Uterus (tissue), 4 donors: ENCODE measurements around the gene TUBB. TPM values are rescaled to one million over a fixed set of nuclear protein-coding genes. Genes with fewer than 3 reads are reported as not detected.
A peak's percentile ranks its signal among the peaks of the same experiment; 100 is the strongest.
"Not testable (repeated sequence)": the region's sequence is repeated elsewhere in the genome, so short reads cannot be mapped to it uniquely, and the experiment has no call there.

Experiments
- DNase-seq, 2 donors: peaks; one replicate each; pipeline ENCODE4 v3.0.0-alpha.2; 2019 to 2020
- H3K27ac ChIP-seq, 2 donors: fragments of 200-600 bp; sonication (generic); 1 replicate in 1 of 2; 2 replicates in 1 of 2; pipeline ENCODE4 v1.5.1; 2016 to 2018
- H3K27me3 ChIP-seq, 2 donors: fragments of 200-600 bp; sonication (generic); one replicate each; pipeline ENCODE4 v1.5.1; 2018 to 2019; ENCODE audit warnings: control low read depth in 1 of 2
- H3K36me3 ChIP-seq, 2 donors: fragments of 200-600 bp; sonication (generic); one replicate each; pipeline ENCODE4 v1.5.1; 2019; ENCODE audit warnings: control low read depth in 1 of 2
- H3K4me1 ChIP-seq, 2 donors: fragments of 200-600 bp; sonication (generic); one replicate each; pipeline ENCODE4 v1.5.1; 2018 to 2019; ENCODE audit warnings: control low read depth in 1 of 2
- H3K4me3 ChIP-seq, 2 donors: fragments of 200-600 bp; sonication (generic); 1 replicate in 1 of 2; 2 replicates in 1 of 2; pipeline ENCODE4 v1.5.1; 2018 to 2019; ENCODE audit warnings: mild to moderate bottlenecking in 1 of 2
- H3K9me3 ChIP-seq, 2 donors: fragments of 200-600 bp; sonication (generic); one replicate each; pipeline ENCODE4 v1.5.1; 2019; ENCODE audit warnings: control low read depth in 1 of 2
- POLR2A ChIP-seq, 2 donors: fragments of 450-650 bp; IDR thresholded peaks; one replicate each; pipeline ENCODE4 v1.6.1; 2016; ENCODE audit warnings: antibody characterized with exemption in 2 of 2, mild to moderate bottlenecking in 1 of 2, moderate library complexity in 1 of 2
- intact Hi-C: fragments of 100-400 bp; cut with DNase I; formaldehyde crosslinking; loops from one replicate; pipeline ENCODE4 v1.15.1; 2023; ENCODE audit warnings: low total_unique reads
- total RNA-seq, 4 donors: library from RNA; depleted of rRNA in 3 of 4; stranded (reverse); fragments of >200 nt in 3 of 4; gene quantifications; one replicate each; pipeline versions ENCODE4 v1.1.0 to v1.2.4, GENCODE V29; 2014 to 2023
- TF ChIP-seq, protein P1 (sequence below), 4 experiments: fragments of 200-600 bp in 2 of 4; fragments of 450-650 bp in 2 of 4; sonication (generic) in 2 of 4; IDR thresholded peaks; one replicate each; pipeline ENCODE4 v1.5.1; 2016 to 2019; ENCODE audit warnings: antibody characterized with exemption in 4 of 4, mild to moderate bottlenecking in 2 of 4, moderate library complexity in 1 of 4
- donor health status: DM: yes; HTN: yes; CAD: no.

Gene TUBB
- total RNA-seq, 4 donors from 2014 or later: 130 to 426 (median 290) TPM

DNA sequence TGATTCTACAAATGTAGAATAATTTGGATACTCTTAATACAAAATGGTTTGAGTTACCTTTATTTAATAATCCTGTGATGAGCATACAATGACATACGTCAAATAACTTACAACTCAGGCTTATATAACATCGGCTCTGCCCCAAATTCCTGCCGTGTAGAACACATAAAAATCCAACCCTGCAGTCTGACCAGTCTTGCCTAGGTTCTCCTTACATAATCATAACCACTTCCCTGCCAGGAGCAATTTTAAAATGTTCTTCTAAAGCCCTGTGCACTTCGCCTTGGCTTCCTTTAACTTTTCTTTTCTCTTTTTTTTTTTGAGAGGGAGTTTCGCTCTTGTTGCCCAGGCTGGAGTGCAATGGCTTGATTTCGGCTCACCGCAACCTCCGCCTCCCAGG lies 40.4 kb downstream of the TUBB start:
- no peak for DNase-seq
- peak overlapping the region in 1 of 2 donors; percentile 44 for H3K27ac ChIP-seq
- no peaks in the 10 kb centered on the region for H3K36me3 ChIP-seq

DNA sequence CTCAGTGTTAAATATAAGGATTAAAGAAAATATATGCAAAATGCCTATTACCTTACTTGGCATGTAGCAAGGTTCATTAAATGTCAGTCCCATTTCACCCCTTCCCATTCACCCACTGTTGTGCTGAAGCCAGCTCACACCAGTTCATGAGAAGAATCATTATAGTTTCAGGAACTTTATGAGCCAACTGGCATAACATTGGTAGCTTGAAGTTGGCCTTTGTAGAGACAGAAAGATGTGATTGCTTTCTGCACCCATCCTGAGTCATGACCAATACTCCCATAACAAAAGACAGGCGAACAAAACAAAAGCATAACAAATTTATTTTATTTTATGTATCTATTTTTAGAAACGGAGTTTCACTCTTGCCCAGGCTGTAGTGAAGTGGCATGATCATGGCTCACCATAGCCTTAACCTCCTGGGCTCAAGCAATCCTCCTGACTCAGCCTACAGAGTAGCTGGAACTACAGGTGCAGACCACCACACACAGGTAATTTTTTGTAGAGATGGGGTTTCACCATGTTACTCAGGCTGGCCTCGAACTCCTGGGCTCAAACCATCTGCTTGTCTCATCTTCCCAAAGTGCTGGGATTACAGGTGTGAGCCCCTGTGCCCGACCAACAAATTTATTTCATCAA lies 41.8 kb downstream of the TUBB start:
- Histone ChIP-seq H3K36me3 (no peaks in the 10 kb centered on the region), H3K4me1 (no peaks in the 10 kb centered on the region), H3K9me3 (no peaks in the 10 kb centered on the region), H3K4me3 (no peak overlapping the region), H3K27ac (no peak overlapping the region), H3K27me3 (no peaks in the 10 kb centered on the region)
- intact Hi-C loops: no loop called here
- TF ChIP-seq, protein P1, sequence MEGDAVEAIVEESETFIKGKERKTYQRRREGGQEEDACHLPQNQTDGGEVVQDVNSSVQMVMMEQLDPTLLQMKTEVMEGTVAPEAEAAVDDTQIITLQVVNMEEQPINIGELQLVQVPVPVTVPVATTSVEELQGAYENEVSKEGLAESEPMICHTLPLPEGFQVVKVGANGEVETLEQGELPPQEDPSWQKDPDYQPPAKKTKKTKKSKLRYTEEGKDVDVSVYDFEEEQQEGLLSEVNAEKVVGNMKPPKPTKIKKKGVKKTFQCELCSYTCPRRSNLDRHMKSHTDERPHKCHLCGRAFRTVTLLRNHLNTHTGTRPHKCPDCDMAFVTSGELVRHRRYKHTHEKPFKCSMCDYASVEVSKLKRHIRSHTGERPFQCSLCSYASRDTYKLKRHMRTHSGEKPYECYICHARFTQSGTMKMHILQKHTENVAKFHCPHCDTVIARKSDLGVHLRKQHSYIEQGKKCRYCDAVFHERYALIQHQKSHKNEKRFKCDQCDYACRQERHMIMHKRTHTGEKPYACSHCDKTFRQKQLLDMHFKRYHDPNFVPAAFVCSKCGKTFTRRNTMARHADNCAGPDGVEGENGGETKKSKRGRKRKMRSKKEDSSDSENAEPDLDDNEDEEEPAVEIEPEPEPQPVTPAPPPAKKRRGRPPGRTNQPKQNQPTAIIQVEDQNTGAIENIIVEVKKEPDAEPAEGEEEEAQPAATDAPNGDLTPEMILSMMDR (IDR thresholded peaks at IDR 0.05): no peak
- TF ChIP-seq POLR2A (IDR thresholded peaks at IDR 0.05): no peak
- no peak for DNase-seq

More for the DNA sequence above, 40.4 kb downstream of the TUBB start:
- intact Hi-C loops: no loop called here
- no peaks in the 10 kb centered on the region for H3K9me3 ChIP-seq
- H3K4me1 ChIP-seq: no peaks in the 10 kb centered on the region
- H3K4me3 ChIP-seq: no peak overlapping the region
- no peaks in the 10 kb centered on the region for H3K27me3 ChIP-seq
- no peak for TF ChIP-seq POLR2A (IDR thresholded peaks at IDR 0.05)
- TF ChIP-seq, protein P1 (IDR thresholded peaks at IDR 0.05): no peak

DNA sequence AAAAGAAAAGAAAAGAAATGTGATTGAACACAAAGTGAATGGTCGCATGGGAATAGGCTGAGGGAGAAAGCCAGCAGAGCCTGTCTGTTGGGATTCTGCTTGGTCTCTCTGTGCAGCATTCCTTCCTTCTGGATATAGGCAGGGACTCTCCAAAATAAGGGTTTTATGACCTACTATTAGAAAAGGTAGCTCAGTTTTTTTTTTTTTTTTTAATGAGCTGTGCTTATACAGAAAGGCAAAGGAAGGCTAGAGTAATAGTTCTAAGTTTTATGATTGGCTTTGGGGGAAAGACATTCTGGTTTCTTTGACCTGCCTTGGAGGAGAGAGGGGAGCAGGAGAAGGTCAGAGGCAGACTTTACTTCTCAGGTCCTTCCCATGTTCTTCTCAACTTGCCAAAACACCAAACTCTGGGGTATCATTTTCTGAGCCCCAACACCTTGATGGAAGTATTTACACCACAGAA lies 43.0 kb downstream of the TUBB start:
- Histone ChIP-seq H3K4me1 (no peaks in the 10 kb centered on the region), H3K27me3 (no peaks in the 10 kb centered on the region), H3K27ac (no peak overlapping the region), H3K9me3 (no peaks in the 10 kb centered on the region), H3K36me3 (no peaks in the 10 kb centered on the region), H3K4me3 (no peak overlapping the region)
- DNase-seq: no peak
- no peak for TF ChIP-seq POLR2A (IDR thresholded peaks at IDR 0.05)
- TF ChIP-seq, protein P1 (IDR thresholded peaks at IDR 0.05): no peak
- intact Hi-C loops: no loop called here

DNA sequence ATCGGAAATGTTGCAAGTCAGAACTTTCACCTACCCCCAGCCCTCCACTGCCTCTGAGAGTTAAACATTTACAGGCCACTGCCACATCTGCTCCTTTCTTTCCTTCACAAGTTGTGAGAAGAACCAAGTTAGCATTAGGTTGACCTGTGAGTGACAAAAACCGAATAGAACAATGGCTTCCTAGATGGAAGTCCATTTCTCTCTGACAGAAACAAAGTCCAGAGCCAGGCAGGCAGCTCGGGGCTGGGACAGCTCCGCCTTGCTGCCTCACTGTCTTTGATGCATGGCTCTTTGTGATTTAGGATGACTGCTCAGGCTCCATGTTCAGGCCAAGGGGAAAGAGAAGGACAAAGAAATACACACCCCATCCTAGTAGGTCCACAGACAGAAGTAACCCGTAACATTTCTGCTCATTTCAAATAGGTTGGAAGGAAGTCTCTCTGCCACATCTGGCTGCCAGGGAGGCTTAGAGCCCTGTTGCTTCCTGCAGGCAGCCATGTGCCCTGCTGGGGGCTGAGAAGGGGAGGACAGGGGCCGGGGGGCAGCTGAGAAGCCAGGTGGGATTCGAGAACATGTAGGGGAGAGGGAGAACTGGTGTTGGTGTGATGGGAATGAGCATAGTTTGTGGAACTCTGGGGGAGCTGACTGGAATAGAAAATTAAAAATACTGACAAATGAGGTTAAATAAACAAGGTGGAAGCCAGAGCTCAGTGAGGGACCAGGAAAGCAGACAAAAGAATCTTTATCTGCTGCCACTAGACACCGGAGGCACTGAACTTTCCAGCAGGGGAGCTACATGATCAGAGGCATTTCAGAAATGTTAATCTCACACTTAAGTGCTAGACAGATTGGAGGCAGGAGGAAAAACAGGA lies 43.7 kb downstream of the TUBB start:
- H3K4me1 ChIP-seq: peaks cover 0 to 4% of the 10 kb centered on the region in 2 donors
- H3K36me3 ChIP-seq: no peaks in the 10 kb centered on the region
- H3K4me3 ChIP-seq: no peak overlapping the region
- H3K27me3 ChIP-seq: no peaks in the 10 kb centered on the region
- H3K27ac ChIP-seq: peak overlapping the region in 1 of 2 donors; percentile 40
- H3K9me3 ChIP-seq: no peaks in the 10 kb centered on the region
- DNase-seq: no peak
- intact Hi-C loops: no loop called here
- TF ChIP-seq, protein P1 (IDR thresholded peaks at IDR 0.05): no peak
- TF ChIP-seq POLR2A (IDR thresholded peaks at IDR 0.05): no peak

DNA sequence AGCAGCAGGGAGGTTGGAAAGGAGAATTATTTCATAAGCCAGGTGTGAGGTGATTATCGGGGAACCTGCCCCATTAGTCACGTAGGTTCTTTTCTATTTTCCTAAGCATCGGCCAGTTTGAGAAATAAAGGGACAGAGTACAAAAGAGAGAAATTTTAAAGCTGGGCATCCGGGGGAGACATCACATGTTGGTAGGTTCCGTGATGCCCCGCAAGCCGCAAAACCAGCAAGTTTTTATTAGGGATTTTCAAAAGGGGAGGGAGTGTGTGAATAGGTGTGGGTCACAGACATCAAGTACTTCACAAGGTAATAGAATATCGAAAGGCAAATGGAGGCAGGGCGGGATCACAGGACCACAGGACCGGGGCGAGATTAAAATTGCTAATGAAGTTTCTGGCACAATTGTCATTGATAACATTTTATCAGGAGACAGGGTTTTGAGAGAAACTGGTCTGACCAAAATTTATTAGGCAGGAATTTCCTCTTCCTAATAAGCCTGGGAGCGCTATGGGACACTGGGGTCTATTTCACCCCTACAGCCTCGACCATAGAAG lies 44.4 kb downstream of the TUBB start:
- H3K4me3 ChIP-seq, H3K9me3 ChIP-seq, H3K36me3 ChIP-seq, H3K27me3 ChIP-seq, H3K27ac ChIP-seq, DNase-seq: not testable (repeated sequence)
- H3K4me1 ChIP-seq: peaks cover 3 to 11% of the 10 kb centered on the region in 2 donors
- intact Hi-C loops: loop anchor here (5.0 kb wide), 1 partner anchor 938 kb away; the partner anchor contains the start of gene ABHD16A

DNA sequence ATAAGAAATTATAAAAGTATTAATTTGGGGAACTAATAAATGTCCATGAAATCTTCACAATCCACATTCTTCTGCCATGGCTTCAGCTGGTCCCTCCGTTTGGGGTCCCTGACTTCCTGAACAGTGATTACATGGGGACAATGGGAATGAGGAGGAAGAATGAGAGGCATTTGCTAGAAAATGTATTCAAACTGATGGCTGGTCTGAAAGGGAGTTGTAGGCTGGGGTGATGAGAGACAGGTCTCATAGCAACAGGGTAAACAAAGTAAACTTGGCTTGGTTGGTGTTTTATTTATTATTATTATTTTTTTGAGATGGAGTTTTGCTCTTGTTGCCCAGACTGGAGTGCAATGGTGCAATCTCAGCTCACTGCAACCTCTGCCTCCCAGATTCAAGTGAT lies 45.3 kb downstream of the TUBB start:
- intact Hi-C loops: loop anchor here (5.0 kb wide), 1 partner anchor 937 kb away; the partner anchor contains the start of gene ABHD16A

More for the DNA sequence above, 45.3 kb downstream of the TUBB start:
- H3K36me3 ChIP-seq, DNase-seq, H3K9me3 ChIP-seq, H3K27ac ChIP-seq, H3K4me3 ChIP-seq, H3K27me3 ChIP-seq: not testable (repeated sequence)
- H3K4me1 ChIP-seq: peaks cover 3 to 11% of the 10 kb centered on the region in 2 donors
